Endothelial cell of umbilical vein (primary cell): ENCODE measurements around the gene RNF113B. TPM values are rescaled to one million over a fixed set of nuclear protein-coding genes. Genes with fewer than 3 reads are reported as not detected.

Experiments
- BruUV-seq: library from RNA; stranded (reverse); fragments of 400-500 nt; replicated peaks from 2 replicates; lab custom pipeline; 2021; lab: Mats Ljungman, UMichigan
- CTCF ChIA-PET: fragments of 300-600, 350-600 bp; sonication (Branson Sonifier 250); formaldehyde crosslinking; loops from one replicate; lab custom pipeline; 2021; ENCODE audit warnings: antibody characterized with exemption, inconsistent platforms; lab: Charles Lee
- POLR2A ChIA-PET: fragments of 300-600, 350-600 bp; sonication (Branson Sonifier 250); formaldehyde crosslinking; loops from one replicate; lab custom pipeline; 2021; ENCODE audit warnings: antibody characterized with exemption, inconsistent platforms; lab: Charles Lee
- DNase-seq: peaks from one replicate; pipeline ENCODE4 v3.0.0-alpha.2; 2011; ENCODE audit warnings: low read depth, low spot score
- FAIRE-seq: peaks from 2 replicates; lab custom pipeline; 2011; peaks lifted over from hg19 to GRCh38; lab: Jason Lieb, UNC
- H2AFZ ChIP-seq: 2 replicates; pipeline ENCODE4 v1.6.0; 2012; ENCODE audit warnings: low read depth, low read length, control low read depth, inconsistent platforms
- H3K27ac ChIP-seq: 2 replicates; pipeline ENCODE4 v1.5.1; 2011; ENCODE audit warnings: low read depth, mild to moderate bottlenecking, control low read depth, low read length, moderate library complexity; ENCODE audit not compliant: insufficient read depth
- H3K27me3 ChIP-seq, 2 experiments: 2 replicates each; pipeline versions ENCODE4 v1.6.0 to v1.6.1; 2011; ENCODE audit warnings: low read length in 2 of 2, mixed read lengths in 1 of 2; ENCODE audit not compliant: control insufficient read depth in 2 of 2, insufficient read depth in 2 of 2
- H3K36me3 ChIP-seq, 2 experiments: 2 replicates in 1 of 2; 3 replicates in 1 of 2; pipeline ENCODE4 v1.5.1; 2011; ENCODE audit warnings: low read length in 2 of 2, mild to moderate bottlenecking in 1 of 2, moderate library complexity in 1 of 2; ENCODE audit not compliant: control insufficient read depth in 2 of 2, insufficient read depth in 2 of 2; ENCODE audit errors: extremely low read depth in 1 of 2
- H3K4me1 ChIP-seq: 3 replicates; pipeline ENCODE4 v1.5.1; 2011; ENCODE audit warnings: mild to moderate bottlenecking, low read length; ENCODE audit not compliant: control insufficient read depth, insufficient read depth; ENCODE audit errors: extremely low read depth
- H3K4me2 ChIP-seq: 2 replicates; pipeline ENCODE4 v1.6.1; 2011; ENCODE audit warnings: low read length, control low read depth, mixed read lengths; ENCODE audit not compliant: insufficient read depth
- H3K4me3 ChIP-seq, 3 experiments: fragments of 200-600 bp in 1 of 3; sonication (generic), shearing (Covaris generic) in 1 of 3; replicated peaks in 1 of 3; 2 replicates each; pipeline ENCODE4 v1.5.1; 2011 to 2016; ENCODE audit warnings: control low read depth in 3 of 3, low read length in 3 of 3, mild to moderate bottlenecking in 2 of 3, inconsistent platforms in 1 of 3, low read depth in 1 of 3, moderate library complexity in 1 of 3; ENCODE audit not compliant: insufficient read depth in 1 of 3
- H3K79me2 ChIP-seq: 2 replicates; pipeline ENCODE4 v1.6.0; 2012; ENCODE audit warnings: low read length, inconsistent platforms; ENCODE audit not compliant: control insufficient read depth, insufficient read depth
- H3K9ac ChIP-seq: replicated peaks from 2 replicates; pipeline ENCODE3; 2011; ENCODE audit warnings: low read length, control low read depth; ENCODE audit not compliant: insufficient read depth; ENCODE audit errors: extremely low read depth
- H3K9me1 ChIP-seq: replicated peaks from 3 replicates; pipeline ENCODE4 v1.6.0; 2011; ENCODE audit warnings: mild to moderate bottlenecking, low read length; ENCODE audit not compliant: control insufficient read depth, insufficient read depth; ENCODE audit errors: extremely low read depth
- H3K9me3 ChIP-seq: replicated peaks from 2 replicates; pipeline ENCODE4 v1.5.1; 2012; ENCODE audit warnings: low read length, inconsistent platforms; ENCODE audit not compliant: control insufficient read depth, insufficient read depth
- H4K20me1 ChIP-seq: replicated peaks from 2 replicates; pipeline ENCODE3; 2011; ENCODE audit warnings: mild to moderate bottlenecking, low read length; ENCODE audit not compliant: control insufficient read depth, insufficient read depth; ENCODE audit errors: extremely low read depth
- CTCF ChIP-seq, 2 donors: IDR thresholded peaks; 1 replicate in 1 of 2; 2 replicates in 1 of 2; pipeline ENCODE4 v1.5.1; 2011; ENCODE audit warnings: low read length in 2 of 2, mild to moderate bottlenecking in 2 of 2, moderate library complexity in 2 of 2, control low read depth in 1 of 2, inconsistent platforms in 1 of 2, low read depth in 1 of 2; ENCODE audit not compliant: insufficient read depth in 1 of 2; ENCODE audit errors: extremely low read depth in 1 of 2
- EZH2 ChIP-seq: IDR thresholded peaks from 2 replicates; pipeline ENCODE4 v1.6.1; 2012; ENCODE audit warnings: borderline replicate concordance, low read depth, mild to moderate bottlenecking, moderate library complexity, low read length, inconsistent platforms; ENCODE audit not compliant: severe bottlenecking
- FOS ChIP-seq: IDR thresholded peaks from 2 replicates; pipeline ENCODE4 v1.6.1; 2011; ENCODE audit warnings: mild to moderate bottlenecking, low read length, moderate library complexity, borderline replicate concordance; ENCODE audit not compliant: insufficient read depth
- GATA2 ChIP-seq: IDR thresholded peaks from 2 replicates; pipeline ENCODE4 v1.7.0; 2011; ENCODE audit warnings: low read depth, mild to moderate bottlenecking, moderate library complexity, mixed read lengths, low read length; ENCODE audit not compliant: insufficient read length, insufficient read depth
- MAX ChIP-seq: IDR thresholded peaks from 2 replicates; pipeline ENCODE4 v1.6.1; 2011; ENCODE audit not compliant: insufficient read depth, insufficient read length
- MYC ChIP-seq: IDR thresholded peaks from one replicate; pipeline ENCODE4 v1.6.1; 2011; ENCODE audit warnings: mild to moderate bottlenecking, low read depth, low read length
- dilution Hi-C: fragments of 300-500 bp; cut with MboI; formaldehyde crosslinking; loops from one replicate; pipeline ENCODE4 v1.15.0; 2019; ENCODE audit warnings: low sequenced_read_pairs; ENCODE audit not compliant: extremely low pct_ligation_motif_present
- intact Hi-C: fragments of 100-400 bp; cut with micrococcal nuclease; formaldehyde crosslinking; loops from one replicate; pipeline ENCODE4 v1.10.0; 2022
- polyA plus RNA-seq, 4 experiments: library from polyadenylated mRNA; depleted of rRNA in 3 of 4; stranded (reverse) in 3 of 4; unstranded in 1 of 4; fragments of >200 nt; gene quantifications; 2 replicates each; pipeline versions ENCODE4 v1.2.1 to v1.2.3, GENCODE V29; 2011 to 2012; ENCODE audit warnings: missing spikeins in 1 of 4
- total RNA-seq: library from RNA; stranded (reverse); gene quantifications from 2 replicates; pipeline ENCODE4 v1.2.3, GENCODE V29; 2021

Gene RNF113B
- total and polyA plus RNA-seq, 2 donors (not counting 3 experiments of a cell fraction or from before 2014, with no cell fraction given): not detected

- FAIRE-seq (no peak), DNase-seq (no peak)
- intact Hi-C loops (no loop called here), dilution Hi-C loops (no loop called here)
- Histone ChIP-seq H3K36me3 (no peaks in the 10 kb centered on the region), H3K4me3 (no peak overlapping the region), H3K27me3 (no peaks in the 10 kb centered on the region), H3K79me2 (peaks cover 2% of the 10 kb centered on the region), H3K27ac (no peak overlapping the region), H3K9me1 (no peaks in the 10 kb centered on the region), H3K9me3 (no peaks in the 10 kb centered on the region), H3K4me1 (peaks cover 8% of the 10 kb centered on the region), H2AFZ (no peak overlapping the region), H3K9ac (no peak overlapping the region), H3K4me2 (no peak overlapping the region), H4K20me1 (no peaks in the 10 kb centered on the region)
- ChIA-PET CTCF (interaction anchor here (1.2 to 1.6 kb wide), 2 partner anchors 10 to 426 kb away, joined by 3 read pairs; no protein-coding TSS in a partner anchor), POLR2A (no interaction called here)
- BruUV-seq: no TSS peak
- TF ChIP-seq CTCF (IDR thresholded peaks at IDR 0.05; ENCODE audit: extremely low read depth in 1 of 2, insufficient read depth in 1 of 2, low read depth in 1 of 2, low read length in 2 of 2) (no peak), MAX (no peak), FOS (no peak), EZH2 (no peak), MYC (no peak), GATA2 (no peak)
These were observed 49.4 kb upstream of the RNF113B start for GRCh38 chr13:98226496-98226895.
